ENCODE measurements around the gene LAMA5.

LAMA5 gene

DNA sequence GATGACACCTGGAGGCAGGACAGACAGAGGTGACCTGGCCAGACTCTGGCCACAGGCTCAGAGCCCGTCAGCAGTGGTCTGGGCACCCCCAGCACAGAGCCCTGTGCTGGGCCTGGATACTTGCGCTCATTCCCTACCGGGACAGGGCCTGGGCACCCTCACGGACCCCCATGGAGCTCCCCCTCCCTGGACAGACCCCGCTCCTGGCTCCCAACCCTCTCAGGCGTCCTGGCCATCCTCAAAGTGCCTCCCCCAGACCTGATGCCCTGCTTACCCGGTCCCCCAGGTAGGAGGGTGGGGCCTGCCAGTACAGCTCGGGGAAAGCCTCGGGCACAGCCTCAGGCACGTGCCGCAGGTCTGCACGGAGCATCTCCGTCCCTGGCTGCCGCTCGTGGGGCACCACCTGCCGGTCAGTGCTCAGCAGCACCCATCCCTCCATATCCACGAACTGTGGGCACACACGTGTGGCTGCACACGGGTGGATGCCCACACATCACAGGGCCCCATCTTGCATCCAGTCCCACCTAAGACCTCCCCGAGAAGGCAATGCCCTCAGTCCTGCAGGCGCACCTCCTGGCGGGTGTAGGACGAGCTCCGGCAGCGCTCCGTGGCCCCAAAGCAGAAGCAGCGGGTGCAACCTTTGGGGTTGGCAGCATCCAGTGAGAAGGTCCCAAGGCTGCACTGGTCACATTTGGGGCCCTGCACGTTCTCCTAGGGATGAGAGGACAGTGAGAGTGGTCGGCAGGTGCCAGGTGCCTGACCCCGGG is 40.0 kb downstream of the LAMA5 start:
- DNase-seq (ENCODE audit: low read depth), result no peak

DNA sequence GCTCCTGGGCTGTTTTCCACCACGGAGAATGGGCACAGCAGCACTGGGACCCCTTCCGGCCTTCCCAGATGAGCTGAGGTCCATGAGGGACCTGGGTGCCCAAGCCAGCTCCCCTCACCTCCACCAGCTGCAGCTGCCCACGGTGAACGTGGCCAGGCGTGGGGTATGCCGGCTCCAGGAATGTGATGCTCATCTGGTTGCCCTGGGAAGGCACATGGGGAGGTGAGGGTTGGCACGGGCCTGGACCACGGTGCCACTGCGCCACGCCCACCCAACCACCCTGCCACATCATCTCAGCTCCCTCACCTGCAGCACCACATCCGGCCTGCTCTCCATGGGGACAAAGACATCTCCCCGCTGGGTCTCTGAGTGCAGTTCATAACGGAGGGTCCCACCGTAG is 40.6 kb downstream of the LAMA5 start:
- DNase-seq (ENCODE audit: low read depth), result no peak

DNA sequence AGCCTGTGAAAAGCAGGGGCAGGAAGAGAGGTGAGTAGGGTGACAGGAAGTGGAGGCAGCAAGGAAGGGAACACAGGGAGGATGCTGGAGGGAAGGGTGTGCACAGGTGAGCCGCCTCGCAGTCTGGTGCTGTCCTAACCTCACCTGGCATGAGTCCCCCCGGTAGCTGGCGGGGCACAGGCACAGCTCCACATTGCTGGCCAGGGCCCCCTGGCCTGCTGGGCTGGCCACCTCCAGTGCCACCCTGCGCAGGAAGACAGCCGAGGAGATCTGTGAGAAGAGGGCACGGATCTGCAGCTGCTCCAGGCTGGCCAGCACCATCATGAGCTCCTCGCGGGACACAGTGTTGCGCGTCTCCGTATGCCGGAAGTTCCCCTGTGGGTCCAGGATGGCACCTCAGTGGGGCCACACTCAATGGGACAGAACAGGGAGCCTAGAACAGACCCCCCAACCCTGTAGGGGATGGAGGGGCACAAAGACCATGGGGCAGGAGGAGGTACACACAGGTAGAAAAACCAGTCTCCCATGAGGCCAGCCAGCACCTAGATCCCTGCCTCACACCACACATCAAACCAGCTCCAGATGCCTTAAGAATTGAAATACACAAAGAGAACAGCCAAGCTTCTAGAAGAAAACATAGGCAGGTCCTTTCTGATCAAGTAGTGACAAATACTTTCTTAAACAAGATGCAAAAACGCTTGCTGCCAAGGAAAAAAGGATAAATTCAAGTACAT is 41.8 kb downstream of the LAMA5 start:
- DNase-seq (ENCODE audit: low read depth), result no peak

DNA sequence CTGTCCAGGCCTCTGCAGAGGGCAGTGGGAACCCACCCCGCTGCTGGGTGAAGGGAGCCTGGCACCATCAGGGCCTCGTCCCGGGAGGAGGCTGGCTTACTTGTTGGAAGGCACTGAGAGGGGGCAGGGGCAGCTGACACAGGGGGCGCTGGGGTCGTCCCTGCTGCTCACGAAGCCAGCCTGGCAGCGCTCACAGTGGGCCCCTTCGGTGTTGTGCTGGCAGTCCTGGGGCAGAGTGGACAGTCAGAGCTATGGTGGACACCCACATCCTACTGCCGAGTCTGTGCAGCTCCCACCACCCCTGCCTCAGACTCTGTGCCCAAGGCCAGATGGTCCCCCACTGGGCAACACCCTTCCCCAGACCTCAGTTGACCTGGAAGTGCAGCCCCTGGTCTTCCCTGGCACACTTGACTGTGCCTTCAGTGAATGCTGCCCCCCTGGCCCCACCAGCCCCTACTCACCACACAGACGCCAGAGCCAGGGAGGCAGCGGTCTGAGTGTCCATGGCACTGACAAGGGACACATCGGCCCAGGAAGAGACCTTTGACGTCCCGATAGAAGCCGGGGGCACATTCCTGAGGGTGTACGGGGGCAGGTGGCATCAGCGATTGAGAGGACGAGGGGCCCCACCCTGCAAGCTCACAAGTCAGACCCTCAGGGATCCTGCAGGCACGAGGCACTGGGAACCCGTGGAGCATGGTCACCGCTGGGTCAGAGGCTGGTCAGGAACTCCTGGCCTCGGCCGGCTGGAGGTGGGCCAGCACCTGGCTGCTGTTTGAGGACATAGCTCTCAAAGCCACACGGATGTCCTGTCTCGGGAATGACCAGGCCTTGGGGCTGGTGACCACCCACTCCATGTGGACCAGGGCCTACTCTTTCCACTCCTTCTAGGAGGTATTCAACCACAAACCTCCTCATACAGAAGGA is 42.9 kb downstream of the LAMA5 start:
- DNase-seq (ENCODE audit: low read depth), result no peak

DNA sequence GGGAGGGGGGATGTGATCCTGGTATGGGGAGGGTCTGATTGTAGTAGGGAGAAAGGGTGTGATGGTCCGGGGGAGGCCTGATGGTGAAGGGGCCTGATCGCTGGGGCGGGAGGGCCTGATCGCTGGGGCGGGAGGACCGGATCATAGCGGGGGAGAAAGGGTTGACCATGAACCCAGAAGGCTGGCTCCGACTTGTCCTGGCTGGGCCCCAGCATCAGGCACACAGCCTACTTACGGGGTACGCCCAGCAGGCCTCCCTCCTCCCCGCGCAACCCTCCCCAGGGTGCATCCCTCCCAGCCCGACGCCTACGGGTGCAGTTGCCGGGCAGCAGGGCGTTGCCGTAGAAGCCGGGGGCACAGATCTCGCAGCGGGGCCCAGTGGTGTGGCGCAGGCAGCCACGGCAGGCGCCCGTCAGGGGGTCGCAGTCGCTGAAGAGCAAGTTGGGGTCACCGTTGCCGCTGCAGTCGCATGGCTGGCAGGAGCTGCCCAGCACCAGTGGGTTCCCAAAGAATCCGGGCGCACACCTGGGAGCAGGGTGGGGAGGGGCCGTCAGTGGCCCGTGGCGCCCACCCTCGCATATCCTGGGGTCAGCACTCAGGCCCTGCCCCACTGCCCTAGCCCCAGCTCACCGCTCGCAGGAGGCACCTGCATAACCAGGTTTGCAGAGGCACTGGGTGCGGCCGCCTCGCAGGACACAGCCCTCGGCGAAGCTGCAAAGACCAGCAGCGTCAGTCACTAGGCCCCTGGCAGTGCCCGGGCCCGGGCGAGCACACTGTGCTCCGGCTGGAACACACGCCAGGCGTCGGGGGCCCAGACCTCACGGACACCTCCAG is 43.7 kb downstream of the LAMA5 start:
- DNase-seq (ENCODE audit: low read depth), result no peak

DNA sequence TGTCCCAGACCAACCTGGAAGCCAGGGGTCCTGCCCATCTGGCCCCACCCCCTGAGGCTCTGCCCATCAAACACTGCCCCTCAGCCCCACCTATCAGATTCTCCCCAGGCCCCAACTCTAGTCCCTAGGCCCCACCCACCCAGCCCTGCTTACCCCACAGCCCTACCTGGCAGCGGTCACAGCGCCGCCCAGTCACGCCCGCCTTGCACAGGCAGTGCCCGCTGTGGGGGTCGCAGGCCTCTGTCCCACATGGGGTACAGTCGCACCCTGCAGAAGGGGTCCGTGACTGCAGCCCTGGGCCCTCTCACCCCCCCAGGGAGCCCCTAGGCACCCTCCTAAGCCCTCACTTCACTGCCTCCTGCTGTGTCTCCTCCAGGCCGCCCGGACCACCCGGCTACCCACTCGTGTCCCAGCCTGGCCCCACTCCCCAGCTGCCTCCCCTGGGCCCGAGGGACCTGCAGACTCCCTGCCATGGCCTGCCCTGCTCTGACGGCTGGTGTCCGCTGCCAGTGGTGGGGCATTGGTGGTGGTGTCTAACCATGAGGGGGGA is 44.5 kb downstream of the LAMA5 start:
- no peak for DNase-seq (ENCODE audit: low read depth)

DNA sequence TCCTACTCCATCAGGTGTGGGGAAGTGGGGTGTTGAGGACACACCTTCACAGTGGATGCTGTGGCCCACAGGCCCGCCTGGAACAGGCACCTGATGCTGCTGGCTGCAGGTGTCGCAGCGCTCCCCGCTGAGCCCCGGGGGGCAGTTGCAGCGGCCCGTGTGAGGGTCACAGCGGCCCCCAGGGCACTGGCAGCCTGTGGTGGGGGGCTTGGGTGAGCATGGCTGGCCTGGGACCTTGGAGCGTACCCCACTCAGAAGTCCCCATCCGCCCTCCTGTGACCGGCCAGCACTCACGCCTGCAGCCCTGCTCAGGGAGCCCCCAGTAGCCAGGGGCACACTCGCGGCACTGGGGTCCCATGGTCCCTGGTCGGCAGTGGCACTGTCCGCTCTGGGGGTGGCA is 45.1 kb downstream of the LAMA5 start:
- DNase-seq (ENCODE audit: low read depth), result no peak

DNA sequence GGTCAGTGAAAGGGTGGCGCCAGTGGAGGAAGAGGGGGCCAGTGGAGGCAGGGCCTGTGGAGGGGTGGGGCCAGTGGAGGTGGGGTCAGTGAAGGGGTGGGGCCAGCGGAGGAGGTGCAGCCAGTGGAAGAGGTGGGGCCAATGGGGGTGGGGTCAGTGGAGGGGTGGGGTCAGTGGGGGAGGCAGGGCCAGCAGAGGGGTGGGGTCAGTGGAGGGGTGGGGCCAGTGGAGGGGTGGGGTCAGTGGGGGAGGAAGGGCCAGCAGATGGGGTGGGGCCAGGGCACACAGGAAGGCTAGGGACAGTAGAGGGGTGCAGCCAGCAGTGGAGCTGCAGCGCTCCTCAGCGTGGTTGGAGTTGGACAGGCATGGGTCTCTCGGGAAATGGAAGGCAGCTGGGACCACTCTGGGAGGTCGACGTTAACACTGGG is 45.6 kb downstream of the LAMA5 start:
- no peak for DNase-seq (ENCODE audit: low read depth)

DNA sequence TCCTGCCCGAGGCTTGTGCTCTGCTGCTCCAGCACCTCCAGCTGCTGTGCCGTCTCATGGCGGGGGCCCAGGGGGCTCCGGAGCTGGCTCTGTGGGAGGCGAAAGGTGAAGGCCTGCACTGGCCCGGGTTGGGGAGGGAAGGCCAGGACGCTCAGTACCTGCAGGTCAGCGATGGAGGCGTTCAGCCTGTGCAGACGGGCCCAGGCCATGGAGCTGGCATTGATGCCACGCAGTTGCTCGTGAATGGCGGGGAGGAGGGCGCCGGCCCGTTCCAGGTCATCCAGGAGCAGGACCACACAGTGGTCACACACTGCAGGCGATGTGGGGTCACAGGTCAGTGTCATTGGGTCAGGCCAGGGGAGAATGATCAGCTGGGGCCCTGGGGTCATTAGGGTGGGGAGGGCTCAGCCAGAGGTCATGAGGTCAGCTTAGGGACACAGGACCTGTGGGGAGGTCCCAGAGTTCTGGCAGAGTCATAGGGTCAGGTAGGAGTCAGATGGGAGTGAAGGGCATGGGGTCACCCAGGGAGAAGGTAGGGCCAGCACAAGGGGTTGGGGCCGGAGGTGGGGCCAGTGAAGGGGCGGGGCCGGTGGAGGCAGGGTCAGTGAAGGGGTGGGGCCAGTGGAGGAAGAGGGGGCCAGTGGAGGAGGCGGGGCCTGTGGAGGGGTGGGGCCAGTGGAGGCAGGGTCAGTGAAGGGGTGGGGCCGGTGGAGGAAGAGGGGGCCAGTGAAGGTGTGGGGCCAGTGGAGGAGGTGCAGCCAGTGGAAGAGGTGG is 46.3 kb downstream of the LAMA5 start:
- no peak for DNase-seq (ENCODE audit: low read depth)

DNA sequence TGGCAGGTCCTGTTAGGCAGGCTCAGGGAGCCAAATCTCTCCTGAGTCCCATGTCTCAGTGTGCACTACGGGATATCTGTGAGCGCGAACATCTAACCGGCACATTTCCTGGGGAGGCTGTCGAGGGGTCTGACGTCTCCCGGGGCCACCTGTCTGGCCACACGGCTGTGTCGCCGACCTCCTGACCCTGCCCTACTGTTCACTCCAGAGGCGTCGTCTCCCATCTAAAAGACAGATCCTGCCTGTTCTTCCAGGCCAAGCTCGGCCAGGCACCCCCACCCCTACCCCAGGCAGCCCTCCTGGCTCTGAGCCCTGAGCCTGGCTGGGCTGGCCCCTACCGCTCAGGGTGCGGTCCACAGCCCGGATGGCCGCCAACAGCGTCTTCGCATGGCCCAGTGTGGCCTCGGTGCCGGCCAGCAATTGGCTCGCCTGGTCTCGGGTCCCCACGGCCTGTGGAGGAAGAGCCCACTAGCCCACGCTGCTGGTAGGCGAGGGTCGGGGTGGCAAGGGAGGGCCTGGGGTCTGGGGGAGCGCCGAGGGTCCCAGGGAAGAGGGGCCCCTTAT is 47.7 kb downstream of the LAMA5 start:
- DNase-seq (ENCODE audit: low read depth), result no peak

DNA sequence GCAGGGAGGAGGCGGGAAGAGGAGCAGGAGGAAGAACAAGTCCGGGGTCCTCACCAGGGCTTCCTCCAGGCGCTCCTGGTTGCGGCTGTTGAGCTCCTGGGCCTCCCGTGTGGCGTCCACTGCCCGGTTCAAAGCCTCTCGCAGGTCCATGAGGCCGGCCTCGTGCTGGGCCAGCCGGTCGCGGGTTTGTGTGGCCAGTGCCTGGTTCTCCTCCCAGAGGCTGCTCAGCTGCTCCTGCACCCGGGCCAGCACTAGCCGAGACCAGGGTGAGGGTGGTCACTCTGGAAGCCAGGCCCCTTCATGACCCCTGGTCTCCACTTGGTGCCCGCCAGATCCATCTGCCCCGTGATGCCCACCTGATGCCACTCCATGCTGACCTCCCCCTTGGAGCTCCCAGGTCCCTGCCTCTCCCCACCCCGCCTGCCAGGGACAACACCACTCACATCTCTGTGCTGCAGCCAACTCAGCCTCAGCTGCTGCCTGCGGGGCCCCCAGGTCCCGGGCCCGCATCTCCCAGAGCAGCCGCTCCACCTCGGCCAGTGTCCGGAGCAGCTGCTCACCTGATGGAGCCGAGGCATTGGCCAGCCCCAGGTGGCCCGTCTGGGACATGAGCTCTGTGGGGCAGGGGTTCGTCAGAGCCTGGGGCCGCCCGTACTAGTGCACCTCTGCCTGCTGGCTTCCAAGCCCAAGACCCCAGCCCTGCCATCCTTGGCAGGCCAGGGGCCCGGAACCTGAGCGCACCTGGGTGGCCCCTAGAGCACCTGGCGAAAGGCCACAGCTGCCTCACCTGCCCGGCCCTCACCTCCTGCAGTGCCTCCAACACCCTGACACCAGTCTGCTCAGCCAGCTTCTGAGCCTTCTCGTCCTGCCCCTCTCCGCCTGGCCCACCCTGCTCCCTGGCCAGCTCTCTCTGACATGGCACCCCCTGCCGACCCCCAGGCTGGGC is 48.4 kb downstream of the LAMA5 start:
- no peak for DNase-seq (ENCODE audit: low read depth)

DNA sequence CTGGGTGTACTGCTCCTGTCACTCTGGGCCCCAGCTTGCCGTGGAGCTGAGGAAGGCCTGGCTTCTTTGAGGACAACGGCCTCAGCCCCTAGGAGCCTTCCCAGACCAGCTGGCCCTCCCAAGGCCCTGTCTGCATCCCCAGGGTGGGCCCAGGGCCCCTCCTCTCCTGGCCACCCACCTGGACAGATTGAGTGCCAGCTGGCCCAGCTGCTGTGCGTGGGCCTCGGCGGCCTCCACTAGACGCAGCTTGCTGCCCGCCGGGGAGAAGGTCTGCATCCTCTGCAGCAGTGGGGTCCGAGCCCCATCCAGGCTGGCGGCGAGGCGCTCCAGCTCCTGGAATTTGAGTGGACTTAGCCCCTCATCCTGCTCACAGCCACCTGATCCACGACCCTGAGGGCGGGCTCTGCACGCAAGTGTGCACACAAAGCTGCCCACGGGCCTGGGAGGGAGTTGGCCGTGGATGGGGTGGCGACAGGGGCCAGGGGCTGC is 49.9 kb downstream of the LAMA5 start:
- no peak for DNase-seq (ENCODE audit: low read depth)

DNA sequence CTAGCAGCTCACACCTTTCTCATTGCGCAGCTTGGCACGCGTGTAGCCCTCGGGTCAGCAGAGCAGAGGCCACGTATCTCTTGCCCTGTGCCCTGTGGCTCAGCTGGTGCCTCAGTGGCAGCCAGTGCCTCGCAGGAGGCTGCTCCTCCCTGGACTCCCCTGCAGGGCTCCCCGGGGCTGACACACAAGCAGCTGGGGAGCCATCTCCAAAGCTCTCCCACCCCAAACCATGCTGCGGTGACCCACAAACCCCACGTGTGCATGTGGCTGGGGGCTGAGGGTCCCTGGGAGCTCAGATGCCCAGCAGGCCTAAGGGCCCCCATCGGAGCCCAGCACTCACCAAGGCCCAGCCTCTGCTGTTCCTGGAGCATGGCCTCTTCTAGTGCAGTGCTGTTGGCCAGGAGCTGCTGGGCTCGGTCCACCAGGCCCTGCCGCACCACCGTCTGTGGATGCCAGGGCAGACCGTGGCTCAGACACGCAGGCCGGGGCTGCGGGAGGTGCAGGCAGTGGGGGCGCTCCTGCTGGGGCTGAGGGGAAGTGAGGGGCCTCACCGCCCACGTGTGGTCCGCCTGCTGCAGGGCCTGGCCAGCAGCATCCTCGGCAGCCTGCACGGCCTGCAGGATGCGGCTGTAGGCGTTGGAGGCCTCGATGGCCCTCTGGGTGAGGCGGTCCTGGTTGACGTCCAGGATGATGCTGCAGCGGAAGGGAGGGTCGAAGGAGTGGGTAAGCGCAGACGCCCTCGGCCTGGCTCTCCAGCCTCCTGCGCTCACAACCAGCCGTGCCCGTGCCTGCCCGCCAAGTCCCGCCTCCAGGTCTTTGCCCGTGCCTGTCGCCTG is 50.6 kb downstream of the LAMA5 start:
- no peak for DNase-seq (ENCODE audit: low read depth)

DNA sequence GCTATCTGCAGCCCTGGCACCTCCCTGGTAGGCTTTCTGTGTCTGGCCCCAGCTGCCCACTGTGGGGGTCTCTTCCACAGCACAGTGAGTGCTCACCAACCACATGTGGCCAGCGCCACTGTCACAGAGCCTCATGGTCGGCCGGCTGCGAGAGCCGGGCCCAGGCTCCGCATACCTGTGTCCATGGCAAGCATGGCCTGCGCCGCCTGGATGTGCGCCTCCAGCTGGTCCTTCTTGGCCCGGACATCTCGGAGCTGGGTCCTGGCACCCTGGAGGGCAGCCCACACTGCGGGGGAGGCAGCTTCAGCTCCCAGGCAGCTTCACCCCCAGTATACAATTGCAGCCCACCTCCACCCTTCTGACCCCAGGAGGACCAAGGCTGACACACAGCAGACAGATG is 51.3 kb downstream of the LAMA5 start:
- no peak for DNase-seq (ENCODE audit: low read depth)

DNA sequence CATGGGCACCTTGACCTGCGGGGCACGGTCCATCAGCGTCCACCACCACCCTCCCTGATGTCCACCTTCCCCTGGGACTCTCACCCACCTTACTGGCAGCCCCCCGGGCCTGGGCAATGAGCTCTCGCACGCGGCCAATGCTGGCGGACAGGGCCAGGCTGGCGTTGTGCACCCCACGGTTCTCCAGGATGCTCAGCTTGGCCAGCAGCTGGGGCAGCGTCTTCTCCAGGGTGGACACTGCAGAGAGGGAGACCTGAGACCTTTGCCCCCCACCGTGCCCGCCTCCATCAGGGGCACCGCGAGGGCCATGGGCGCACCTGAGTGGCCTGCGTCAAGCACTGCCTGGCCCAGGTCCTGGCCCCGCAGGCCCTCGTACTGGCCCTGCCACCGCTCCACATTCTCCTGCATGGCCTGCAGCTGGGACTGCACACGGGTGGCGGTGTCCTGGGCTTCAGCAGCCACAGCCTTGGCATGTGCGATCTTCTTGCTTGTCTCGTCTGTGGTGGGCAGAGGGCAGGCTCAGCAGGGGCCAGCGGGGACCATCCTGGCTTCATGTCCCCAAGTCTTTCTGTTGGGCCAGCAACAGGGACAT is 52.3 kb downstream of the LAMA5 start:
- no peak for DNase-seq (ENCODE audit: low read depth)

DNA sequence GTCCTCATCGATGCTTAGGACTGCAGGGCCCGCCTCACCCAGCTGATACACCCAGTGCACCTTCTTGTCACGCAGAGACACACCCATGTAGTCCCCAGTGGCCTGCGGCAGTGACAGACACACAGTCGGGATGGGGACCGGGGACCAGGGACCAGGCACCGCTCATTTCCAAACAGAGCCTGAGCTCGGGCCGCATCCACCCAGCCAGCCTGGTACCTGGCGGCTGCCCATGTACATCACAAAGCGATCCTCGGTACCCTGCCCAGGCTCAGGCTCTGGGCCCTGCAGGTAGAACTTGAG is 52.8 kb downstream of the LAMA5 start:
- no peak for DNase-seq (ENCODE audit: low read depth)

DNA sequence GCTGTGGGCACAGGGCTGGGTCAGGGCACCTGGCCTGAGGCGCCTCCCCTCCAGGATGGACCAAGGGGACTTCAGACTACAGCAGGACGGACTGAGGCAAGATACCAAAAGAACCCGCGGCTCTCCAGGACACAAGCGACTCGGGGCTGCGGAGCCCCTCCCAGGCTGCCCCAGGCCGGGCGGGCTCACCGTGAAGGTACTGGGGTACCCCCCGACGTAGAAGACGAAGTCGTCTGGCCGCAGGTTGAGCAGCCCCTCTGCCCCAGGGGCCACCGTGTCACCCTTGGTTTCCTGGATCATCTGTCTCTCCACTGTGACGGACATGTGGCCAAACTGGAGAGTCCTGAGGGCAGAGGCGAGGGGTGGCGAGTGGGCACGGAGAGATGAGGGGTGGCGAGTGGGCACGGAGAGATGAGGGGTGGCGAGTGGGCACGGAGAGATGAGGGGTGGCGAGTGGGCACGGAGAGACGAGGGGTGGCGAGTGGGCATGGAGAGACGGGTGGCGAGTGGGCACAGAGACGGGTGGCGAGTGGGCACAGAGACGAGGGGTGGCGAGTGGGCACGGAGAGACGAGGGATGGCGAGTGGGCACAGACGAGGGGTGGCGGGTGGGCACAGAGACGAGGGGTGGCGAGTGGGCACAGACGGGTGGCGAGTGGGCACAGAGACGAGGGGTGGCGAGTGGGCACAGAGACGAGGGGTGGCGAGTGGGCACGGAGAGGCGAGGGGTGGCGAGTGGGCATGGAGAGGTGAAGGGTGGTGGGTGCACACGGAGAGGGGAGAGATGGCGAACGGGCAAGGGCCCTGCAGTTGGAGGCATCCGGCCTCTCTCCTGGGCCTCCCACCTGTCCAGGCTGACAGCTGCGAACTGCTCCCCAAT is 53.4 kb downstream of the LAMA5 start:
- DNase-seq (ENCODE audit: low read depth), result no peak
